HG02678 (cell line): ENCODE results near the gene ZNF283.
"Not testable (repeated sequence)": the region's sequence is repeated elsewhere in the genome, so short reads cannot be mapped to it uniquely, and the experiment has no call there.

Experiments used
- ATAC-seq: cut with Tn5 transposase; IDR thresholded peaks from one replicate; pipeline ENCODE4 v1.9.1; 2021; ENCODE audit warnings: mild to moderate bottlenecking, moderate library complexity; ENCODE audit not compliant: unreplicated experiment

The ZNF283 gene

GRCh38 chr19:43847884-43848283 is 20.8 kb downstream of the ZNF283 start:
- no peak for ATAC-seq

- no peak for ATAC-seq
These were observed 21.7 kb downstream of the ZNF283 start for GRCh38 chr19:43848821-43849220.

- no peak for ATAC-seq
These were observed 31.1 kb downstream of the ZNF283 start for GRCh38 chr19:43858174-43858573.

- not testable (repeated sequence) for ATAC-seq
These were observed 39.8 kb downstream of the ZNF283 start for GRCh38 chr19:43866923-43867322.

GRCh38 chr19:43872547-43873336 is 45.6 kb downstream of the ZNF283 start:
- ATAC-seq = no peak

- no peak for ATAC-seq
These were observed 53.4 kb downstream of the ZNF283 start for GRCh38 chr19:43880483-43880882.

GRCh38 chr19:43883864-43884263 is 56.7 kb downstream of the ZNF283 start, which contains the start of gene ZNF404:
ZNF404 (minus strand) TSS chr19:43883964.
- ATAC-seq = no peak

GRCh38 chr19:43895727-43896308 is 68.7 kb downstream of the ZNF283 start:
- ATAC-seq = no peak
